Measurements from ENCODE around the gene PRDX3.

DNA sequence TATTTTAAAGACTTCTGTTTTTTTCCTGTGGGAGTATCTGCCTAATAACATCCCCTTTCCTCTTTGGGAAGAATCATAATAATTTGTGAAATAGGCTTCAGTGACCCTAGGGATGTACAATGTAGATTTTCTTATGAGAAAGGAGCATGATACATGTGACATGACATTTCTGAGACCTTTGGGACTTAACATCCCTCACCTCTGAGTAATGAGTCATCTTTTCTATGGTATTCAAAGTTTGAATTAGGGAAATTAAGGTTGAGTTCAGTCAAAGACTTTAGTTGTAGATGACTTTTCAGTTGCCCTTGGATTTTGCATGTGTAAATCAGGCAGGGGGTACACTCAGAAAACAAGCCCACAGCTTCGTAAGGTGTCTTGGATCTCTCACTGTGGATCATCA lies 43.1 kb upstream of the PRDX3 start:
- TF ChIP-seq CTCF (IDR thresholded peaks at IDR 0.05; ENCODE audit: low read depth, low read length, missing input control) (no peak), TAF1 (conservative IDR thresholded peaks at IDR 0.05) (no peak), GABPA (IDR thresholded peaks at IDR 0.05 in 1 of 2, conservative IDR thresholded peaks at IDR 0.05 in 1 of 2) (no peak), RXRA (IDR thresholded peaks at IDR 0.05) (no peak), JUND (IDR thresholded peaks at IDR 0.05) (no peak), RAD21 (IDR thresholded peaks at IDR 0.05) (no peak), EGR1 (IDR thresholded peaks at IDR 0.05; ENCODE audit: low read depth in 2 of 2) (no peak), ATF3 (IDR thresholded peaks at IDR 0.05) (no peak)
